Gastrocnemius medialis (tissue), 4 donors: Measurements from ENCODE around the gene PIMREG.

Experiments used
- CTCF ChIP-seq, 5 experiments: fragments of 450-650 bp in 3 of 5; fragments of 200-600 bp in 2 of 5; sonication (generic) in 2 of 5; IDR thresholded peaks in 4 of 5; conservative IDR thresholded peaks in 1 of 5; 1 replicate in 4 of 5; 2 replicates in 1 of 5; pipeline ENCODE4 v1.5.1; 2016 to 2019; ENCODE audit warnings: antibody characterized with exemption in 5 of 5, mild to moderate bottlenecking in 3 of 5, moderate library complexity in 3 of 5
- POLR2A ChIP-seq, 2 donors: fragments of 450-650 bp; IDR thresholded peaks; one replicate each; pipeline ENCODE4 v1.6.1; 2017; ENCODE audit warnings: antibody characterized with exemption in 2 of 2, mild to moderate bottlenecking in 2 of 2, moderate library complexity in 2 of 2

GRCh38 chr17:6476810-6477179 is 32.5 kb downstream of the PIMREG start:
- TF ChIP-seq CTCF (IDR thresholded peaks at IDR 0.05 in 4 of 5, conservative IDR thresholded peaks at IDR 0.05 in 1 of 5): no peak
- TF ChIP-seq POLR2A (IDR thresholded peaks at IDR 0.05): no peak
